AG04449 (cell line): Measurements from ENCODE around the gene INSC.

Source experiments
- CTCF ChIA-PET: fragments of 350-600 bp; formaldehyde crosslinking; extraction: SDS; loops from one replicate; lab custom pipeline; 2021; ENCODE audit warnings: antibody characterized with exemption; lab: Yijun Ruan, JAX
- POLR2A ChIA-PET: fragments of 400-600, 350-600 bp; formaldehyde crosslinking; extraction: SDS; loops from one replicate; lab custom pipeline; 2020; ENCODE audit warnings: antibody characterized with exemption, inconsistent platforms; lab: Yijun Ruan, JAX
- DNase-seq: peaks from one replicate; pipeline ENCODE4 v3.0.0-alpha.2; 2010; ENCODE audit warnings: low read depth, low spot score
- H3K4me3 ChIP-seq: 2 replicates; pipeline ENCODE4 v1.5.1; 2011; ENCODE audit warnings: low read depth, mild to moderate bottlenecking, control low read depth, low read length
- CTCF ChIP-seq: IDR thresholded peaks from one replicate; pipeline ENCODE4 v1.5.1; 2011; ENCODE audit warnings: mild to moderate bottlenecking, moderate library complexity, low read length, control low read depth, inconsistent platforms; ENCODE audit not compliant: insufficient read depth; ENCODE audit errors: missing control alignments

INSC gene

DNA sequence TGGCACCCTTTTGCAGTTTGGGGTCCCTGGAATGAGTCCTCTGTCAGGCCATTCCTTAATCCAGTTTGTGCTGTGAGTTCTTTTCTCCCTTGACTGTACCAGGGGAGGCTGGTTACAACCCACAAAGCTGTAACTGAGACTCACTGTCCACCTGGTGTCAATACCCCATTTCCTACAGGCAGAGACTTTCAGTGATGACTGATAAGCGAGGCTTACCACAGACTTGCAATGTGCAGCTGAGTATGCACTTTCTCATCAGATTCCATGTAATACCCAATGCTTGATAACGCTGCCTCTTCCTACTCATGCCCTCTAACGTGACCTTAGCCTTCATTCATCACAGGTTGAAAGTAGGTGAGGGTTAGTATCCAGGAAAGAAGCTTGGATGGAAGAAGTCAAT lies 120.1 kb downstream of the INSC start:
- CTCF ChIA-PET: no interaction called here
- no peak for DNase-seq
- H3K4me3 ChIP-seq: no peak overlapping the region
- no peak for TF ChIP-seq CTCF
- POLR2A ChIA-PET: no interaction called here

GRCh38 chr11:15236559-15236958 lies 121.8 kb downstream of the INSC start:
- CTCF ChIA-PET: no interaction called here
- POLR2A ChIA-PET: no interaction called here

GRCh38 chr11:15238856-15239255 lies 124.1 kb downstream of the INSC start:
- no peak for TF ChIP-seq CTCF
- CTCF ChIA-PET: no interaction called here
- no peak for DNase-seq
- H3K4me3 ChIP-seq: no peak overlapping the region
- POLR2A ChIA-PET: no interaction called here

More at GRCh38 chr11:15236559-15236958, 121.8 kb downstream of the INSC start:
- DNase-seq: no peak
- TF ChIP-seq CTCF: no peak
- no peak overlapping the region for H3K4me3 ChIP-seq

DNA sequence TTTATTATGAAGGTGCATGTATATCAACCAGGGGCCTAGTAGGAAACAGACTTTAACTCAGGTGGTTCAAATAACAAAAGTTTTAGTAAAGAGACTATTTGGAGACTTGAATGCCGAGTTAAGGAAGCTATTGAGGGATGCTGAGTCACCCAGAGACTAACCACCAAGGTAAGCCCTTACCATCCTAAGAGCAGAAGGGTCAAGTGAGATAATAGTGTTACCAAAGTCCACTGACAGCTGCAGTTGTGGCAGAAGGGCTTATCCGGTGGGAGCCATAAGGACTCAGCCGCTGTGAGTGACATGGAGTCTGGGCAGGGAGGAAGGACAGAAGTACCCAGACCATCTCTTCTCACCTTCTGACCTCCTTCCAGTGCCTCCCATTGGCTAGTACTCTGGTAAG lies 134.0 kb downstream of the INSC start:
- ChIA-PET CTCF (interaction anchor here (1.2 kb wide), 1 partner anchor 148 kb away, joined by 3 read pairs; no protein-coding TSS in a partner anchor), POLR2A (no interaction called here)
- no peak overlapping the region for H3K4me3 ChIP-seq
- DNase-seq: no peak
- TF ChIP-seq CTCF: no peak

- ChIA-PET POLR2A (no interaction called here), CTCF (interaction anchor here (0.7 to 1.1 kb wide), 3 partner anchors 157 to 351 kb away, joined by 3 to 6 read pairs (median 3); no protein-coding TSS in a partner anchor)
- no peak overlapping the region for H3K4me3 ChIP-seq
- DNase-seq: no peak
- TF ChIP-seq CTCF: no peak
These were observed 143.9 kb downstream of the INSC start for GRCh38 chr11:15258433-15259165.

DNA sequence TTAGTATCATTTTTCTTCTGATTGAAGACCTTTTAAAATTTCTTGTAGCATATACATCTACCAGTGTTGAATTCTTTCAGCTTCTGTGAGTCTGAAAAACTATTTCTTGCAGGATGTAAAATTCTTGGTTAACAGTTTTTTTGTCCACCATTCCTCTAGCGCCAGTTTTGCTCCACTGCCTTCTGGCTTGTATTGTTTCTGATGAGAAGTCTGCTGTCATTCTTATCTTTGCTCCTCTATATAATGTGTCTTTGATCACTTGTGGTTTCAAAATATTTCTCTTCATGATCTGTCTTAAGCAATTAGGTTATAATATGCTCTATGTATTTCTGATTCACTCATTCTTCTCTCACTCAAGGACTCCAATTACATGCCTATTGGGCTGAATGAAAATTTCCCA lies 152.3 kb downstream of the INSC start:
- TF ChIP-seq CTCF: no peak
- no peak for DNase-seq
- POLR2A ChIA-PET: no interaction called here

More for the DNA sequence above, 152.3 kb downstream of the INSC start:
- H3K4me3 ChIP-seq: no peak overlapping the region
- CTCF ChIA-PET: no interaction called here
